ENCODE results near the gene CYP20A1.
"Not testable (repeated sequence)": the region's sequence is repeated elsewhere in the genome, so short reads cannot be mapped to it uniquely, and the experiment has no call there.

Gene CYP20A1

GRCh38 chr2:203282101-203282500, 43.3 kb downstream of the CYP20A1 start:
- no peak for DNase-seq

GRCh38 chr2:203286532-203286931, 47.7 kb downstream of the CYP20A1 start:
- no peak for DNase-seq

- no peak for DNase-seq
Observed at GRCh38 chr2:203301667-203302066, 62.8 kb downstream of the CYP20A1 start.

- not testable (repeated sequence) for DNase-seq
Observed at GRCh38 chr2:203302586-203302985, 63.8 kb downstream of the CYP20A1 start.

GRCh38 chr2:203310688-203311436, 72.0 kb downstream of the CYP20A1 start:
- no peak for DNase-seq

- DNase-seq, result no peak
Observed at GRCh38 chr2:203326356-203326755, 87.5 kb downstream of the CYP20A1 start.

GRCh38 chr2:203327582-203327900, 88.7 kb downstream of the CYP20A1 start:
- no peak for DNase-seq

- DNase-seq, result peak; percentile 44
Observed at GRCh38 chr2:203327901-203328759, 89.3 kb downstream of the CYP20A1 start, which contains the start of gene ABI2. TSS of gene ABI2 (plus strand) at chr2:203328394. CDS start at chr2:203328515, 121 bp downstream.

- DNase-seq, result peak; percentile 8
Observed at GRCh38 chr2:203328760-203329540, 90.1 kb downstream of the CYP20A1 start.

- DNase-seq, result no peak
Observed at GRCh38 chr2:203330434-203330833, 91.6 kb downstream of the CYP20A1 start.

GRCh38 chr2:203338322-203338721, 99.5 kb downstream of the CYP20A1 start:
- no peak for DNase-seq

GRCh38 chr2:203340791-203341487, 102.1 kb downstream of the CYP20A1 start:
- no peak for DNase-seq

- no peak for DNase-seq
Observed at GRCh38 chr2:203341741-203342310, 103.0 kb downstream of the CYP20A1 start.

GRCh38 chr2:203342374-203342773, 103.6 kb downstream of the CYP20A1 start:
- not testable (repeated sequence) for DNase-seq

GRCh38 chr2:203344667-203345066, 105.8 kb downstream of the CYP20A1 start:
- DNase-seq, result no peak

GRCh38 chr2:203346612-203347011, 107.8 kb downstream of the CYP20A1 start:
- no peak for DNase-seq

- no peak for DNase-seq
Observed at GRCh38 chr2:203347375-203347774, 108.6 kb downstream of the CYP20A1 start.

GRCh38 chr2:203352604-203353255, 113.9 kb downstream of the CYP20A1 start:
- DNase-seq, result no peak

GRCh38 chr2:203354966-203355365, 116.1 kb downstream of the CYP20A1 start:
- no peak for DNase-seq

Measured in activated CD4-positive, alpha-beta T cell treated with anti-CD3 and anti-CD28 coated beads, Interleukin-2, amount 50 U/mL, for 1 hour (primary cell).